ENCODE results near the gene ASTL.

- no peak for TF ChIP-seq EZH2phosphoT487 (IDR thresholded peaks at IDR 0.05)
- TF ChIP-seq, protein P1, sequence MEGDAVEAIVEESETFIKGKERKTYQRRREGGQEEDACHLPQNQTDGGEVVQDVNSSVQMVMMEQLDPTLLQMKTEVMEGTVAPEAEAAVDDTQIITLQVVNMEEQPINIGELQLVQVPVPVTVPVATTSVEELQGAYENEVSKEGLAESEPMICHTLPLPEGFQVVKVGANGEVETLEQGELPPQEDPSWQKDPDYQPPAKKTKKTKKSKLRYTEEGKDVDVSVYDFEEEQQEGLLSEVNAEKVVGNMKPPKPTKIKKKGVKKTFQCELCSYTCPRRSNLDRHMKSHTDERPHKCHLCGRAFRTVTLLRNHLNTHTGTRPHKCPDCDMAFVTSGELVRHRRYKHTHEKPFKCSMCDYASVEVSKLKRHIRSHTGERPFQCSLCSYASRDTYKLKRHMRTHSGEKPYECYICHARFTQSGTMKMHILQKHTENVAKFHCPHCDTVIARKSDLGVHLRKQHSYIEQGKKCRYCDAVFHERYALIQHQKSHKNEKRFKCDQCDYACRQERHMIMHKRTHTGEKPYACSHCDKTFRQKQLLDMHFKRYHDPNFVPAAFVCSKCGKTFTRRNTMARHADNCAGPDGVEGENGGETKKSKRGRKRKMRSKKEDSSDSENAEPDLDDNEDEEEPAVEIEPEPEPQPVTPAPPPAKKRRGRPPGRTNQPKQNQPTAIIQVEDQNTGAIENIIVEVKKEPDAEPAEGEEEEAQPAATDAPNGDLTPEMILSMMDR (IDR thresholded peaks at IDR 0.05), result no peak
Measured at GRCh38 chr2:96135621-96136020, 2.7 kb downstream of the ASTL start.

All from neural progenitor cell (in vitro differentiated cells).